Activated naive CD8-positive, alpha-beta T cell treated with anti-CD3 and anti-CD28 coated beads, Interleukin-2, amount 10 ng/mL, durations not matched to agents 7 days and 5 days (primary cell): ENCODE results near the gene C1orf159. TPM values are rescaled to one million over a fixed set of nuclear protein-coding genes. Genes with fewer than 3 reads are reported as not detected.
A peak's percentile ranks its signal among the peaks of the same experiment; 100 is the strongest.
"Not testable (repeated sequence)": the region's sequence is repeated elsewhere in the genome, so short reads cannot be mapped to it uniquely, and the experiment has no call there.

Experiments used
- ATAC-seq: fragments of 150-1000 bp; cut with Tn5 transposase; one replicate; pipeline ENCODE4 v1.10.0; 2021; ENCODE audit warnings: low read depth, moderate library complexity
- POLR2A ChIA-PET: fragments of 350-600 bp; sonication (Branson Sonifier 250); formaldehyde crosslinking; loops from one replicate; lab custom pipeline; 2021; ENCODE audit warnings: antibody characterized with exemption; lab: Charles Lee
- DNase-seq: peaks from one replicate; pipeline ENCODE4 v3.0.0; 2021
- H3K27ac Mint-ChIP-seq: one replicate; pipeline ENCODE4 v1.8.0; 2022; ENCODE audit warnings: mild to moderate bottlenecking, mixed read lengths
- H3K27me3 Mint-ChIP-seq: one replicate; pipeline ENCODE4 v1.8.0; 2022; ENCODE audit warnings: mild to moderate bottlenecking, moderate library complexity, mixed read lengths
- H3K36me3 Mint-ChIP-seq: one replicate; pipeline ENCODE4 v1.8.0; 2021; ENCODE audit warnings: mild to moderate bottlenecking, mixed read lengths
- H3K4me1 Mint-ChIP-seq: one replicate; pipeline ENCODE4 v1.8.0; 2021; ENCODE audit warnings: mixed read lengths
- H3K4me3 Mint-ChIP-seq: one replicate; pipeline ENCODE4 v1.8.0; 2022; ENCODE audit warnings: mild to moderate bottlenecking, moderate library complexity, mixed read lengths
- H3K9me3 Mint-ChIP-seq: one replicate; pipeline ENCODE4 v1.8.0; 2021; ENCODE audit warnings: mixed read lengths
- total RNA-seq, 2 experiments: library from RNA; stranded (reverse); gene quantifications; one replicate each; pipeline ENCODE4 v1.2.3, GENCODE V29; 2021

Gene C1orf159
- total RNA-seq, 2 experiments from 2014 or later: 22.7 to 23.0 TPM

DNA sequence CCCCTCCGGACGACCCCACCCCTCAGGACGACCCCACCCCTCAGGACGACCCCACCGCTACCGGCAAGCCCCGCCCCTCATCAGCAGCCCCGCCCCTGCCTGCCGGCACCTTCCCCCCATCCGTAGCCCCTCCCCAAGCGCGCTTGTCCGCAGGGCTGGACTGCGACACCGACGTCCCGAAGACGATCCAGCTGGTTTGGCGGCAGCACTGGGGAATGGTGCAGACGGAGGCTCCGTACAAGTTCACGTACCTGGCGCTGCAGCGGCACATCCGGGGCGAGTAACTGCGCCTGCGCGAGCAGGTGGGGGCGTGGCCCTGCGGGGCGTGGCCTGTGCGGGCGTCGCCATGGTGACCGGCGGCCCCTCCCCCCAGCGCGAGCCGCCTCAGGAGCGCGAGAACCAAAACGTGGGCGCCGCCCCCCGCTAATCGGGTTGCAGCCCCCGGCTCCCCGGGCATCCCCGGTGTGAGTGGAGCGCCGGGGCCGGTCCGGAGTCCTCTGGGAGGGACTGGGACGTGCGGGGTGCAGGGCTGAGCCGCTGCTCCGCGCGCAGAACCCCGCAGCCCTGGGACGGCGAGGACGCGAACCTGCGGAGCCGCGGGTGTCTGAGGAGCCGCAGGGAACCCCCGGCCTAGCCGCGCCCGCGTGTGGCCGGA, 46.7 kb downstream of the C1orf159 start:
- Mint-ChIP-seq H3K27ac (peak overlapping the region; percentile 83), H3K27me3 (no peaks in the 10 kb centered on the region), H3K36me3 (no peaks in the 10 kb centered on the region), H3K9me3 (no peaks in the 10 kb centered on the region), H3K4me3 (peak overlapping the region; percentile 83), H3K4me1 (peaks cover 3% of the 10 kb centered on the region)
- peak; percentile 53 for ATAC-seq
- DNase-seq: peak; percentile 98
- POLR2A ChIA-PET: interaction anchor here (1.2 to 1.3 kb wide), 2 partner anchors 11 to 29 kb away, joined by 3 read pairs; no protein-coding TSS in a partner anchor

DNA sequence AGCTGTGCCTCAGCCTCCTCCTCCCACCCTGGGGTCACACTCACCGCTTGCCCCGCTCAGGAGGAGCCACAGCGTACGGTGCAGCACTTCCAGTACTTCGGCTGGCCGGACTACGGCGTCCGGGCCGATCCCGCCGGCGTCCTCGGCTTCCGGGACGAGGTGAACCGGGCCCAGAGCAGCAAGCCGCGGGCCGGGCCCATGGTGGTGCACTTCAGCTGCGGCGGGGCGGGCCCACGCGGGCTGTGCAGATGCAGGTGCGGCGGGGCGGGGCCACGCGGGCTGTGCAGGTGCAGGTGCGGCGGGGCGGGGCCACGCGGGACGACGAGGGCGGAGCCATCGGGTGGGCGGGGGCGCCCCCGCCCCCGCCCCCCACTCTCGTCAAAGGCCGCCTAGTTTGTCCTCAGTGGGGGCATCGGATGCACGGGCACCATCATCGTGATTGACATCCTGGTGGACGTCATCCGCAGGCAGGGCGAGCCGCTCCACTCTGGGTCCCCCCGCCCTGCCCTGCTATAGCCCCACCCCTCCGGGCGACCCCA, 47.3 kb downstream of the C1orf159 start:
- no peaks in the 10 kb centered on the region for H3K36me3 Mint-ChIP-seq
- DNase-seq (peak; percentile 68), ATAC-seq (peak; percentile 17)
- H3K27me3 Mint-ChIP-seq: no peaks in the 10 kb centered on the region
- peaks cover 3% of the 10 kb centered on the region for H3K4me1 Mint-ChIP-seq
- H3K4me3 Mint-ChIP-seq: peak overlapping the region; percentile 83
- POLR2A ChIA-PET: interaction anchor here (1.2 to 1.5 kb wide), 3 partner anchors 11 to 55 kb away, joined by 3 to 6 read pairs (median 3); partner anchors contain the start of gene ISG15
- no peaks in the 10 kb centered on the region for H3K9me3 Mint-ChIP-seq
- H3K27ac Mint-ChIP-seq: peak overlapping the region; percentile 58

DNA sequence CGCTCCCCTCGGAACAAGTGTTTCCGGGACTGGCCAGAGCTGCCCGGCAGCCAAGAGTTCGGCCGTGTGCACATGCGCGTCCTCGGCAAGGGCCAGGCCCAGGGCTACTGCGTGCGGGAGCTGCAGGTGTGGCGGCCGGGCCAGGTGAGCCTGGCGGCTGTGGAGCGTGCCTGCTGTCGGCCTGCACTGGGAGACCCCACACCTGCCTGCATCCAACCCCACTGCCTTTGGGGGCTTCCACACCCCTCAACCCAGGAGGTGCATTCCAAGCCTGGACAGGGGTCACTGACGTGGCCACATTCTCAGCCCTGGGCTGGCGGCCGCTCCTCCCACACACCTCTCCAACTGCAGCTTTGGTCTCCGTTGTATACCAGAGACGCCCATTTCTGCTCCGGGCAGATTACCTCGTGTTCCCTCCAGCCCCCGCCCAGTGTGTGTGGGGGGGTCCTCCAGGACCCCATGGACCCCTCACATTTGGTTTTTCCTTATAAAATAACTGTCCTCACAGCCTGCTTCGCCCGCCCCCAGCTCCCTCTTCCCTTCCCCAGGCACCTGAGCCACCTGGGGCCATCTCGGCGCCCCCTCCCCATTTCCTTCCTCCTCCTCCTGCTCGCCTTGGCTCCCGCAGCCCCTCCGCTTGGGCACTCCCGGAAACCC, 47.9 kb downstream of the C1orf159 start:
- ATAC-seq (no peak), DNase-seq (no peak)
- Mint-ChIP-seq H3K27me3 (no peaks in the 10 kb centered on the region), H3K4me3 (peak overlapping the region; percentile 60), H3K9me3 (no peaks in the 10 kb centered on the region), H3K4me1 (peaks cover 6% of the 10 kb centered on the region), H3K36me3 (no peaks in the 10 kb centered on the region), H3K27ac (peak overlapping the region; percentile 30)
- POLR2A ChIA-PET: interaction anchor here (1.3 to 1.5 kb wide), 2 partner anchors 12 to 54 kb away, joined by 3 to 6 read pairs; partner anchors contain the start of gene ISG15

DNA sequence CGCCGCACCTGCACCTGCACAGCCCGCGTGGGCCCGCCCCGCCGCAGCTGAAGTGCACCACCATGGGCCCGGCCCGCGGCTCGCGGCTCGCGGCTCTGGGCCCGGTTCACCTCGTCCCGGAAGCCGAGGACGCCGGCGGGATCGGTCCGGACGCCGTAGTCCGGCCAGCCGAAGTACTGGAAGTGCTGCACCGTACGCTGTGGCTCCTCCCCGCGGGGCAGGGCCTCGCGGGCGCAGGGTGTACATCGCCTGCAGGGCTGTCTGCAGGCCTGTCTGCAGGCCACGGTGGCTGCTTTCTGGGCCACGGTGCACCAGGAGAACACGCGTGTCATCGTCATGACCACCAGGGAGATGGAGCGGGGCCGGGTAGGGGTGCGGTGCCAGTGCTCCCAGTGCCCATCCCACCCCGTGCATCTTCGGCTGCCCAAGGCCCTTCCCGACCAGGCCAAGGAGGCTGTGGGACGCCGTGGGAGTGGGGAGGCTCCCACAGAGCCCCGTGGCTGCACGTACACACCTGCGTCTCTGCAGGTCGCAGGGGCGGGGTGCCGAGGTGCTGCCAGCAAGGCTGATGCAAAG, 48.5 kb downstream of the C1orf159 start:
- Mint-ChIP-seq H3K4me1 (peaks cover 6% of the 10 kb centered on the region), H3K27me3 (no peaks in the 10 kb centered on the region), H3K36me3 (no peaks in the 10 kb centered on the region), H3K27ac (no peak overlapping the region), H3K4me3 (no peak overlapping the region), H3K9me3 (no peaks in the 10 kb centered on the region)
- POLR2A ChIA-PET: interaction anchor here (1.0 to 1.5 kb wide), 2 partner anchors 54 to 70 kb away, joined by 3 to 6 read pairs; partner anchors contain the start of gene ISG15
- DNase-seq (no peak), ATAC-seq (no peak)

DNA sequence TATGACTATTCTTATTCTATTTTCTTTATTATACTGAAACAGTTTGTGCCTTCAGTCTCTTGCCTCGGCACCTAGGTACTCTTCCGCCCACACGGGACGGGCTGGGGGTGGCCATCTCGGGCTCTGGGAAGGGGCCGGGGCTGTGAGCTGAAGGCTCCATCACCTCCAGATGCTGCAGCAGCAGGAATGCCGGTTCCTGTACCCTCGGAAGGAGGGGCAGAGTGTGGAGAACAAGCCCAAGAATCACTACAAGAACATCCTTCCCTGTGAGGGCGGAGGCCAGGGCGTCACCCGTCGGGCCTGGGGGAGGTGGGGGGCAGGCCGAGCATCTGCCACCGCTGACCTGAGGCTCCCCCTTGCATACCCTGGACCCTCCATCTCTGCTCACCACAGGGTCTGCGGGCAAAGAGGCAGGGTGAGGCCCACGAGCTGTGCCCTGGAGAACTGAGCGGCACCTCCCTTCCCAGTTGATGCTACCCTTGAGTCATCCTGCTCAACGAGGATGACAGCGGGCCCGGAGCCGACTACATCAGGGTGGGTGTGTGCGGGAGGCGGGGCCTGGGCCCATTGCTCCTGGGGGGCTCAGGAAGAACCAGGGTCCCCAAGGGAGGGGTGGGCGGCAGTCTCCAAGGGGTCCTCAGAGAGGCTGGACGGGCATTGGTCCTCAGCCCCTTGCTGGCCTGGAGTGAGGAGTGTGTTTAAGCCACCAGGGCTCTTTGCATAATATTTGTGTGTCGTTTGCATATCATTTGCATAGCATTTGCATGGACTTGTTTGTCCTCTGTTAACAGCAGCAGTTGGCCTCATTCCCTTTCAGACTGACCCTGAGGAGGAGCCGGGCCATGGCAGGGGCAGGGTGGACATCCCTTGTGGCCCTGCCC, 49.2 kb downstream of the C1orf159 start:
- H3K27me3 Mint-ChIP-seq: no peaks in the 10 kb centered on the region
- no peak for DNase-seq
- no peak for ATAC-seq
- POLR2A ChIA-PET: interaction anchor here (1.0 to 5.0 kb wide), 3 partner anchors 27 to 71 kb away, joined by 3 to 46 read pairs (median 4); no protein-coding TSS in a partner anchor
- H3K4me1 Mint-ChIP-seq: peaks cover 7% of the 10 kb centered on the region
- no peak overlapping the region for H3K27ac Mint-ChIP-seq
- H3K36me3 Mint-ChIP-seq: no peaks in the 10 kb centered on the region
- no peak overlapping the region for H3K4me3 Mint-ChIP-seq
- H3K9me3 Mint-ChIP-seq: no peaks in the 10 kb centered on the region

DNA sequence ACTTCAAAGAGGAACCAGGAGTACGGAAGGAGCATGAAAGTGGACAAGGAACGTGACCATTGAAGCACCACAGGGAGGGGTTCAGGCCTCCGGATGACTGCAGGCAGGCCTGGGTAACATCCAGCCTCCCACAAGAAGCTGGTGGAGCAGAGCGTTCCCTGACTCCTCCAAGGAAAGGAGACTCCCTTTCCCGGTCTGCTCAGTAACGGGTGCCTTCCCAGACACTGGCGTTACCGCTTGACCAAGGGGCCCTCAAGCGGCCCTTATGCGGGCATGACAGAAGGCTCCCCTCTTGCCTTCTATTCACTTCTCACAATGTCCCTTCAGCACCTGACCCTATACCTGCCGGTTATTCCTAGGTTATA, 50.0 kb downstream of the C1orf159 start:
- POLR2A ChIA-PET: interaction anchor here (1.5 to 5.0 kb wide), 2 partner anchors 26 to 44 kb away, joined by 4 to 46 read pairs; no protein-coding TSS in a partner anchor
- not testable (repeated sequence) for H3K27me3 Mint-ChIP-seq, DNase-seq, H3K9me3 Mint-ChIP-seq, ATAC-seq, H3K36me3 Mint-ChIP-seq, H3K4me1 Mint-ChIP-seq, H3K4me3 Mint-ChIP-seq
- H3K27ac Mint-ChIP-seq: peak overlapping the region; percentile 23

DNA sequence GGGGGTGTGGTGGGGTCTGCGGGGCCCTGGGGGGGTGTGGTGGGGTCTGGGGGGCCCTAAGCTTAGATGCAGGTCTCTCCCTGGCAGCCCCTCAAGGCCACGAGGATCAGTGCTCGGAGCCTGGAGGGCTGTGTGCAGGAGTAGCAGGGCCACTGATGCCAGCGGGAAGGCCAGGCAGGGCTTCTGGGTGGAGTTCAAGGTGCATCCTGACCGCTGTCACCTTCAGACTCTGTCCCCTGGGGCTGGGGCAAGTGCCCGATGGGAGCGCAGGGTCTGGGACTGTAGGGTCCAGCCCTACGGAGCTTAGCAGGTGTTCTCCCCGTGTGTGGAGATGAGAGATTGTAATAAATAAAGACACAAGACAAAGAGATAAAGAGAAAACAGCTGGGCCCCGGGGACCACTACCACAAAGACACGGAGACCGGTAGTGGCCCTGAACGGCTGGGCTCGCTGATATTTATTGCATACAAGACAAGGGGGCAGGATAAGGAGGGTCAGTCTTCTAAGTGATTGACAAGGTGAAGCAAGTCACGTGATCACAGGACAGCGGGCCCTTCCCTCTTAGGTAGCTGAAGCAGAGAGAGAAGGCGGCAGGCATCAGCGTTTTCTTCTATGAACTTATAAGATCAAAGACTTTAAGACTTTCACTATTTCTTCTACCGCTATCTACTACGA, 50.5 kb downstream of the C1orf159 start:
- H3K4me1 Mint-ChIP-seq: peaks cover 9% of the 10 kb centered on the region
- no peaks in the 10 kb centered on the region for H3K27me3 Mint-ChIP-seq
- H3K36me3 Mint-ChIP-seq: peaks cover 5% of the 10 kb centered on the region
- no peak overlapping the region for H3K4me3 Mint-ChIP-seq
- DNase-seq: no peak
- POLR2A ChIA-PET: interaction anchor here (0.6 to 5.0 kb wide), 3 partner anchors 26 to 538 kb away, joined by 4 to 46 read pairs (median 5); no protein-coding TSS in a partner anchor
- no peaks in the 10 kb centered on the region for H3K9me3 Mint-ChIP-seq
- no peak for ATAC-seq
- H3K27ac Mint-ChIP-seq: peak overlapping the region; percentile 23

DNA sequence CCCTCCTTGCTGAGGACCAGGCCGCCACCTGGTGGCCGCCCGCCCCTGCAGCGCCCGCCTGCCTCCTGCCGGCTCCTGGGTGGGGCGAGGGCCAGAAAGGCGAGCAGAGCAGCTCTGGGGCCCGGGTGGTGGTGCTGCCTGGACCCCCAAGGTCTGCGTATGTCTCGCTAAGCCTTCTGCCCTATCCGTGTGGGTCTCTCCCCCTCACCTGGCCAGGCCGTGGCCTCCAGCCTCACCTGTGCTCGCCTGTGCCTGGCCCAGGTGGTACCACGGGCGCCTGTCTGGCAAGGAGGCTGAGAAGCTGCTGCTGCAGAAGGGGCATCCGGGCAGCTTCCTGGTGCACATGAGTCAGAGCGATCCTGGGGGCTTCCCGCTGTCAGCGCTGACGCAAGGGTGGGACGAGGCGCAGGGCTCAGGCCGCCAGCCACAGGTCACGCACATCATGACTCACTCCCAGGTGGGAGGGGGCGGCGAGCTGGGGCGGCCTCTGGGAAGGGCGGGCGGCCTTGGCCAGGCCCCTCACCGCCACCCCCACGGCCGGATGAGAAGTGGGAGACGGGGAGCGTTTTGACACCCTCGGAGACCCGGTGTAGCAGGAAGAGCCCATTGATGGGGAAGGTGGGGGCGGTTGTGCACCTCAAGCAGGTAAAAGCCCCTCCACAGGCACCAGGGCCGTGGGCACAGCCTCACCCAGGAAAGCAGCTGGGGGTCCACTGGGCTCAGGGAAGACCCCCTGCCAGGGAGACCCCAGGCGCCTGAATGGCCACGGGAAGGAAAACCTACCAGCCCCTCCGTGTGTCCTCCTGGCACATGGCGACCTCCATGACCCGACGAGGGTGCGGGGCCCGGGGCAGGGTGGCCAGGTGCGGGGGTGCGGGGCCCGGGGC, 51.7 kb downstream of the C1orf159 start:
- H3K36me3 Mint-ChIP-seq: peaks cover 11% of the 10 kb centered on the region
- peak; percentile 64 for ATAC-seq
- DNase-seq: peak; percentile 89
- POLR2A ChIA-PET: interaction anchor here (0.5 to 5.0 kb wide), 9 partner anchors 10 to 1127 kb away, joined by 3 to 46 read pairs (median 4); partner anchors contain the start of genes AURKAIP1, ISG15 and RNF223
- no peaks in the 10 kb centered on the region for H3K27me3 Mint-ChIP-seq
- peak overlapping the region; percentile 78 for H3K27ac Mint-ChIP-seq
- H3K9me3 Mint-ChIP-seq: no peaks in the 10 kb centered on the region
- H3K4me1 Mint-ChIP-seq: peaks cover 12% of the 10 kb centered on the region
- peak overlapping the region; percentile 87 for H3K4me3 Mint-ChIP-seq

DNA sequence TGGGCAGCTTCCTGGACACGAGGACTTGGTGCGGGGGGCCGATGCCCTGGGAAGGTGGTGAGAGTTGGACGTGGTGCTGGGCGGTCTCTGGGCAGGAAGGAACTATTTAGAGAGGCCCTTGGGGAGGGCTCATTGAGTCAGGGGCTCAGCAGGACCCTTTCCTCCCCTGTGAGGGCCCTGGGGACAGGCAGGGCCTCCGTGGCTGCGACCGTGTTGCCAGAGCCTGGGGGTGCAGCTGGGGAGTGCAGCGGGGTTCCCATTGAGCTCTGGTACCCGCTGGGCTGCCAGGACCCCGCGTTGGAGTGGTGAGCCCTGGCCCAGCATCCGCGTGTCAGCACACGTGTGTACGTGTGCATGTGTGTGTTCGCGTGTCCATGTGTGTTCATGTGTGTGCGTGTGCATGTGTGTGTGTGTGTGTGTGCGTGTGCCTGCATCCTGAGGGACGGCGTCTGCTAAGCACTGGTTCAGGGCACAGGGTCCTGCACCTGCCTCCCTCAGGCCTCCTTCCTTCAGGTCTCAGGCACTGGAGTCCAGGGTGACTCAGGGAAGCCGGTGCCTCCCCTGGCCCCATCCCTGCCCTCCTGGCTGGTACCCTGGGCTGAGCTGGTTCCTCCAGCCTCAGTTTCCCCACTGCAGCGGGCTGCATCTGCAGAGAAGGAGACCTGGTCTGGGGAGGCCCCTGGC, 52.5 kb downstream of the C1orf159 start:
- DNase-seq (no peak), ATAC-seq (no peak)
- H3K9me3 Mint-ChIP-seq: no peaks in the 10 kb centered on the region
- H3K4me3 Mint-ChIP-seq: peak overlapping the region; percentile 87
- H3K4me1 Mint-ChIP-seq: peaks cover 18% of the 10 kb centered on the region
- H3K36me3 Mint-ChIP-seq: peaks cover 11% of the 10 kb centered on the region
- peak overlapping the region; percentile 83 for H3K27ac Mint-ChIP-seq
- peaks cover under 1% of the 10 kb centered on the region for H3K27me3 Mint-ChIP-seq
- POLR2A ChIA-PET: interaction anchor here (0.9 to 5.0 kb wide), 8 partner anchors 11 to 312 kb away, joined by 3 to 46 read pairs (median 4); partner anchors contain the start of genes AURKAIP1, ISG15 and RNF223

DNA sequence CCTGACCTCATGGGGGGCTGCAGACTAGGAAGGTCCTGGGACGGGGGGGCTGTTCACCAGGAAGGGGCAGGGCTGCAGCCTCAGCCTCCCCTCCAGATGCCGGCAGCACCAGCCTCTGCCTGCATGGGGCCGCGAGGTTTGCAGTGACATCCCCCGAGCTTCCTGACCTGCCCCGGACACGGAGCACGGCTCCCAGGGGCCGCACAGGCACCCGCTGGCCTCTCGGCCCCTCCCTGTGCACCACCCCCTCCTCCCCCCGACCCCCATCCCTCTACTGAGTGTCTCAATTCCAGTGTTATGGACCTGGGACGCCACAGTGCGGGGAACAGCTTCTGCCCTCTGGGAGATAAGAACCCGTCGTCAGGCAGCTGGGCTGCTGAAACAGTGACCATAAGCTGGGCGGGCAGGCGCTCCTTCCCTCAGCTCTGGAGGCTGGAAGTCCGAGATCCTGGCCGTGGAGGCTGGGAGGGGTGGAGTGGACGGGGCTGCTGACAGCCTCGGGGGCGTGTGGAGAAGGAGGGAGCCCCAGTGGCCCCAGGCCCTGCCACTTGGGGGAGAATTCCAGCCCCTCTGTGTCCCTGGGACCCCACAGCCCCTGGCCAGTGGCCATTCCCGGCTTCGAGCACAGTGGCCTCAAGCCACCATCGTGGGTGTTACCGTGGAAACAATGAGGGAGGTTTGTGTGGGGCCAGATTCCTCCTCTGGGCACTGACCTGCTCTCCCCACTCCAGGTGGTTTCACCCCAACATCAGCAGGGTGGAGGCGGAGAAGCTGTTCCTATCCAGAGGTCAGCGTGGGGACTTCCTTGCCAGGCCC, 53.3 kb downstream of the C1orf159 start:
- Mint-ChIP-seq H3K27me3 (peaks cover 7% of the 10 kb centered on the region), H3K27ac (peak overlapping the region; percentile 83), H3K4me3 (peak overlapping the region; percentile 87), H3K9me3 (no peaks in the 10 kb centered on the region), H3K4me1 (peaks cover 22% of the 10 kb centered on the region), H3K36me3 (peaks cover 11% of the 10 kb centered on the region)
- POLR2A ChIA-PET: interaction anchor here (1.4 to 5.0 kb wide), 3 partner anchors 23 to 60 kb away, joined by 3 to 46 read pairs (median 18); no protein-coding TSS in a partner anchor
- ATAC-seq (no peak), DNase-seq (peak; percentile 56)
